Glutamatergic neuron (in vitro differentiated cells): Measurements from ENCODE around the gene PARP2. TPM values are rescaled to one million over a fixed set of nuclear protein-coding genes. Genes with fewer than 3 reads are reported as not detected.

Source experiments
- DNase-seq: peaks from one replicate; pipeline ENCODE4 v3.0.0; 2022
- H3K27ac Mint-ChIP-seq: one replicate; pipeline ENCODE4 v1.8.0; 2020; ENCODE audit warnings: mild to moderate bottlenecking, mixed read lengths, inconsistent platforms; ENCODE audit not compliant: unreplicated experiment
- H3K27me3 Mint-ChIP-seq: one replicate; pipeline ENCODE4 v1.8.0; 2020; ENCODE audit warnings: mild to moderate bottlenecking, moderate library complexity, mixed read lengths, inconsistent platforms; ENCODE audit not compliant: unreplicated experiment
- H3K36me3 Mint-ChIP-seq: one replicate; pipeline ENCODE4 v1.8.0; 2020; ENCODE audit warnings: mild to moderate bottlenecking, mixed read lengths, inconsistent platforms; ENCODE audit not compliant: unreplicated experiment
- H3K4me1 Mint-ChIP-seq: one replicate; pipeline ENCODE4 v1.8.0; 2020; ENCODE audit warnings: mild to moderate bottlenecking, low read depth, mixed read lengths, inconsistent platforms; ENCODE audit not compliant: unreplicated experiment
- H3K4me3 Mint-ChIP-seq: one replicate; pipeline ENCODE4 v1.8.0; 2020; ENCODE audit warnings: mild to moderate bottlenecking, mixed read lengths, inconsistent platforms; ENCODE audit not compliant: unreplicated experiment
- H3K9me3 Mint-ChIP-seq: one replicate; pipeline ENCODE4 v1.8.0; 2020; ENCODE audit warnings: mild to moderate bottlenecking, moderate library complexity, mixed read lengths, inconsistent platforms; ENCODE audit not compliant: unreplicated experiment
- CTCF ChIP-seq: fragments of 200-600 bp; sonication (generic); IDR thresholded peaks from one replicate; pipeline ENCODE4 v1.5.0; 2021; ENCODE audit not compliant: partially characterized antibody, unreplicated experiment
- total RNA-seq: library from RNA; stranded (reverse); fragmentation: NEBNext Ultra II Directional; extraction: Animal tissue kit (Norgen Biotek cat#: 25700); gene quantifications from one replicate; pipeline ENCODE4 v1.2.1, GENCODE V29; 2021; ENCODE audit not compliant: unreplicated experiment

The PARP2 gene
- total RNA-seq, 1 donor from 2014 or later = 33.9 TPM

GRCh38 chr14:20305265-20306078 is 38.0 kb upstream of the PARP2 start, which contains the start of gene TTC5:
Gene TTC5, minus strand, starts transcription at chr14:20305951. Its CDS starts 14 bp downstream, at chr14:20305937.
- H3K27me3 Mint-ChIP-seq = peaks cover 2% of the 10 kb centered on the region
- peak within 1 kb of the TSS; percentile 95 for H3K4me3 Mint-ChIP-seq
- H3K27ac Mint-ChIP-seq = peak within 1 kb of the TSS; percentile 3
- TF ChIP-seq CTCF = peak; percentile 51
- DNase-seq = peak; percentile 90
- H3K9me3 Mint-ChIP-seq = peaks cover 6% of the 10 kb centered on the region
- peaks cover 4% of the 10 kb centered on the region for H3K4me1 Mint-ChIP-seq
- peaks cover 5% of the 10 kb centered on the region for H3K36me3 Mint-ChIP-seq

- H3K4me3 Mint-ChIP-seq = peak overlapping the region; percentile 95
- peaks cover 2% of the 10 kb centered on the region for H3K27me3 Mint-ChIP-seq
- peaks cover 5% of the 10 kb centered on the region for H3K36me3 Mint-ChIP-seq
- H3K27ac Mint-ChIP-seq = peak overlapping the region; percentile 3
- H3K9me3 Mint-ChIP-seq = peaks cover 6% of the 10 kb centered on the region
- TF ChIP-seq CTCF = no peak
- no peak for DNase-seq
- H3K4me1 Mint-ChIP-seq = peaks cover 4% of the 10 kb centered on the region
Observed at GRCh38 chr14:20306079-20306423, 37.4 kb upstream of the PARP2 start.

- no peak overlapping the region for H3K27ac Mint-ChIP-seq
- DNase-seq = no peak
- peaks cover 3% of the 10 kb centered on the region for H3K36me3 Mint-ChIP-seq
- no peaks in the 10 kb centered on the region for H3K4me1 Mint-ChIP-seq
- H3K4me3 Mint-ChIP-seq = no peak overlapping the region
- H3K9me3 Mint-ChIP-seq = peaks cover 2% of the 10 kb centered on the region
- no peak for TF ChIP-seq CTCF
- no peaks in the 10 kb centered on the region for H3K27me3 Mint-ChIP-seq
Observed at GRCh38 chr14:20314026-20314425, 29.4 kb upstream of the PARP2 start.

GRCh38 chr14:20317720-20318119 is 25.7 kb upstream of the PARP2 start:
- Mint-ChIP-seq H3K9me3 (peaks cover 2% of the 10 kb centered on the region), H3K27ac (no peak overlapping the region), H3K4me1 (no peaks in the 10 kb centered on the region), H3K36me3 (peaks cover 3% of the 10 kb centered on the region), H3K4me3 (no peak overlapping the region), H3K27me3 (no peaks in the 10 kb centered on the region)
- no peak for TF ChIP-seq CTCF
- no peak for DNase-seq
